DOHH2 (cell line): ENCODE data around the gene CAPZB.

Source experiments
- EZH2phosphoT487 ChIP-seq: fragments of 200-600 bp; sonication (generic); IDR thresholded peaks from 2 replicates; pipeline ENCODE4 v1.6.1; 2017; ENCODE audit warnings: borderline replicate concordance, mild to moderate bottlenecking, antibody characterized with exemption, low read length, moderate library complexity, mixed read lengths
- TF ChIP-seq, protein P1 (sequence below): fragments of 200-600 bp; sonication (generic); IDR thresholded peaks from one replicate; pipeline ENCODE4 v1.5.1; 2014; ENCODE audit warnings: antibody characterized with exemption, mild to moderate bottlenecking, low read depth, low read length; ENCODE audit not compliant: poor library complexity, severe bottlenecking

- TF ChIP-seq, protein P1, sequence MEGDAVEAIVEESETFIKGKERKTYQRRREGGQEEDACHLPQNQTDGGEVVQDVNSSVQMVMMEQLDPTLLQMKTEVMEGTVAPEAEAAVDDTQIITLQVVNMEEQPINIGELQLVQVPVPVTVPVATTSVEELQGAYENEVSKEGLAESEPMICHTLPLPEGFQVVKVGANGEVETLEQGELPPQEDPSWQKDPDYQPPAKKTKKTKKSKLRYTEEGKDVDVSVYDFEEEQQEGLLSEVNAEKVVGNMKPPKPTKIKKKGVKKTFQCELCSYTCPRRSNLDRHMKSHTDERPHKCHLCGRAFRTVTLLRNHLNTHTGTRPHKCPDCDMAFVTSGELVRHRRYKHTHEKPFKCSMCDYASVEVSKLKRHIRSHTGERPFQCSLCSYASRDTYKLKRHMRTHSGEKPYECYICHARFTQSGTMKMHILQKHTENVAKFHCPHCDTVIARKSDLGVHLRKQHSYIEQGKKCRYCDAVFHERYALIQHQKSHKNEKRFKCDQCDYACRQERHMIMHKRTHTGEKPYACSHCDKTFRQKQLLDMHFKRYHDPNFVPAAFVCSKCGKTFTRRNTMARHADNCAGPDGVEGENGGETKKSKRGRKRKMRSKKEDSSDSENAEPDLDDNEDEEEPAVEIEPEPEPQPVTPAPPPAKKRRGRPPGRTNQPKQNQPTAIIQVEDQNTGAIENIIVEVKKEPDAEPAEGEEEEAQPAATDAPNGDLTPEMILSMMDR = no peak
- TF ChIP-seq EZH2phosphoT487 = no peak
Measured at GRCh38 chr1:19363536-19364152, 121.7 kb downstream of the CAPZB start.
